Endothelial cell of umbilical vein (primary cell): Measurements from ENCODE around the gene COPS7B. TPM values are rescaled to one million over a fixed set of nuclear protein-coding genes. Genes with fewer than 3 reads are reported as not detected.

Experiments used
- BruUV-seq: library from RNA; stranded (reverse); fragments of 400-500 nt; replicated peaks from 2 replicates; lab custom pipeline; 2021; lab: Mats Ljungman, UMichigan
- CTCF ChIA-PET: fragments of 300-600, 350-600 bp; sonication (Branson Sonifier 250); formaldehyde crosslinking; loops from one replicate; lab custom pipeline; 2021; ENCODE audit warnings: antibody characterized with exemption, inconsistent platforms; lab: Charles Lee
- POLR2A ChIA-PET: fragments of 300-600, 350-600 bp; sonication (Branson Sonifier 250); formaldehyde crosslinking; loops from one replicate; lab custom pipeline; 2021; ENCODE audit warnings: antibody characterized with exemption, inconsistent platforms; lab: Charles Lee
- DNase-seq: peaks from one replicate; pipeline ENCODE4 v3.0.0-alpha.2; 2011; ENCODE audit warnings: low read depth, low spot score
- FAIRE-seq: peaks from 2 replicates; lab custom pipeline; 2011; peaks lifted over from hg19 to GRCh38; lab: Jason Lieb, UNC
- H2AFZ ChIP-seq: 2 replicates; pipeline ENCODE4 v1.6.0; 2012; ENCODE audit warnings: low read depth, low read length, control low read depth, inconsistent platforms
- H3K27ac ChIP-seq: 2 replicates; pipeline ENCODE4 v1.5.1; 2011; ENCODE audit warnings: low read depth, mild to moderate bottlenecking, control low read depth, low read length, moderate library complexity; ENCODE audit not compliant: insufficient read depth
- H3K27me3 ChIP-seq, 2 experiments: 2 replicates each; pipeline versions ENCODE4 v1.6.0 to v1.6.1; 2011; ENCODE audit warnings: low read length in 2 of 2, mixed read lengths in 1 of 2; ENCODE audit not compliant: control insufficient read depth in 2 of 2, insufficient read depth in 2 of 2
- H3K36me3 ChIP-seq, 2 experiments: 2 replicates in 1 of 2; 3 replicates in 1 of 2; pipeline ENCODE4 v1.5.1; 2011; ENCODE audit warnings: low read length in 2 of 2, mild to moderate bottlenecking in 1 of 2, moderate library complexity in 1 of 2; ENCODE audit not compliant: control insufficient read depth in 2 of 2, insufficient read depth in 2 of 2; ENCODE audit errors: extremely low read depth in 1 of 2
- H3K4me1 ChIP-seq: 3 replicates; pipeline ENCODE4 v1.5.1; 2011; ENCODE audit warnings: mild to moderate bottlenecking, low read length; ENCODE audit not compliant: control insufficient read depth, insufficient read depth; ENCODE audit errors: extremely low read depth
- H3K4me2 ChIP-seq: 2 replicates; pipeline ENCODE4 v1.6.1; 2011; ENCODE audit warnings: low read length, control low read depth, mixed read lengths; ENCODE audit not compliant: insufficient read depth
- H3K4me3 ChIP-seq, 3 experiments: fragments of 200-600 bp in 1 of 3; sonication (generic), shearing (Covaris generic) in 1 of 3; replicated peaks in 1 of 3; 2 replicates each; pipeline ENCODE4 v1.5.1; 2011 to 2016; ENCODE audit warnings: control low read depth in 3 of 3, low read length in 3 of 3, mild to moderate bottlenecking in 2 of 3, inconsistent platforms in 1 of 3, low read depth in 1 of 3, moderate library complexity in 1 of 3; ENCODE audit not compliant: insufficient read depth in 1 of 3
- H3K79me2 ChIP-seq: 2 replicates; pipeline ENCODE4 v1.6.0; 2012; ENCODE audit warnings: low read length, inconsistent platforms; ENCODE audit not compliant: control insufficient read depth, insufficient read depth
- H3K9ac ChIP-seq: replicated peaks from 2 replicates; pipeline ENCODE3; 2011; ENCODE audit warnings: low read length, control low read depth; ENCODE audit not compliant: insufficient read depth; ENCODE audit errors: extremely low read depth
- H3K9me1 ChIP-seq: replicated peaks from 3 replicates; pipeline ENCODE4 v1.6.0; 2011; ENCODE audit warnings: mild to moderate bottlenecking, low read length; ENCODE audit not compliant: control insufficient read depth, insufficient read depth; ENCODE audit errors: extremely low read depth
- H3K9me3 ChIP-seq: replicated peaks from 2 replicates; pipeline ENCODE4 v1.5.1; 2012; ENCODE audit warnings: low read length, inconsistent platforms; ENCODE audit not compliant: control insufficient read depth, insufficient read depth
- H4K20me1 ChIP-seq: replicated peaks from 2 replicates; pipeline ENCODE3; 2011; ENCODE audit warnings: mild to moderate bottlenecking, low read length; ENCODE audit not compliant: control insufficient read depth, insufficient read depth; ENCODE audit errors: extremely low read depth
- CTCF ChIP-seq, 2 donors: IDR thresholded peaks; 1 replicate in 1 of 2; 2 replicates in 1 of 2; pipeline ENCODE4 v1.5.1; 2011; ENCODE audit warnings: low read length in 2 of 2, mild to moderate bottlenecking in 2 of 2, moderate library complexity in 2 of 2, control low read depth in 1 of 2, inconsistent platforms in 1 of 2, low read depth in 1 of 2; ENCODE audit not compliant: insufficient read depth in 1 of 2; ENCODE audit errors: extremely low read depth in 1 of 2
- EZH2 ChIP-seq: IDR thresholded peaks from 2 replicates; pipeline ENCODE4 v1.6.1; 2012; ENCODE audit warnings: borderline replicate concordance, low read depth, mild to moderate bottlenecking, moderate library complexity, low read length, inconsistent platforms; ENCODE audit not compliant: severe bottlenecking
- FOS ChIP-seq: IDR thresholded peaks from 2 replicates; pipeline ENCODE4 v1.6.1; 2011; ENCODE audit warnings: mild to moderate bottlenecking, low read length, moderate library complexity, borderline replicate concordance; ENCODE audit not compliant: insufficient read depth
- GATA2 ChIP-seq: IDR thresholded peaks from 2 replicates; pipeline ENCODE4 v1.7.0; 2011; ENCODE audit warnings: low read depth, mild to moderate bottlenecking, moderate library complexity, mixed read lengths, low read length; ENCODE audit not compliant: insufficient read length, insufficient read depth
- JUN ChIP-seq: IDR thresholded peaks from 2 replicates; pipeline ENCODE4 v1.6.1; 2011; ENCODE audit warnings: borderline replicate concordance, low read depth; ENCODE audit not compliant: insufficient read length, insufficient read depth
- MAX ChIP-seq: IDR thresholded peaks from 2 replicates; pipeline ENCODE4 v1.6.1; 2011; ENCODE audit not compliant: insufficient read depth, insufficient read length
- MYC ChIP-seq: IDR thresholded peaks from one replicate; pipeline ENCODE4 v1.6.1; 2011; ENCODE audit warnings: mild to moderate bottlenecking, low read depth, low read length
- POLR2A ChIP-seq: IDR thresholded peaks from 2 replicates; pipeline ENCODE4 v1.6.1; 2012; ENCODE audit warnings: low read depth, mild to moderate bottlenecking, control low read depth, low read length
- POLR2AphosphoS5 ChIP-seq: IDR thresholded peaks from 2 replicates; pipeline ENCODE4 v1.6.1; 2012; ENCODE audit warnings: low read depth, mild to moderate bottlenecking, control low read depth, low read length, moderate library complexity; ENCODE audit not compliant: insufficient read depth
- dilution Hi-C: fragments of 300-500 bp; cut with MboI; formaldehyde crosslinking; loops from one replicate; pipeline ENCODE4 v1.15.0; 2019; ENCODE audit warnings: low sequenced_read_pairs; ENCODE audit not compliant: extremely low pct_ligation_motif_present
- intact Hi-C: fragments of 100-400 bp; cut with micrococcal nuclease; formaldehyde crosslinking; loops from one replicate; pipeline ENCODE4 v1.10.0; 2022
- polyA plus RNA-seq, 4 experiments: library from polyadenylated mRNA; depleted of rRNA in 3 of 4; stranded (reverse) in 3 of 4; unstranded in 1 of 4; fragments of >200 nt; gene quantifications; 2 replicates each; pipeline versions ENCODE4 v1.2.1 to v1.2.3, GENCODE V29; 2011 to 2012; ENCODE audit warnings: missing spikeins in 1 of 4
- total RNA-seq: library from RNA; stranded (reverse); gene quantifications from 2 replicates; pipeline ENCODE4 v1.2.3, GENCODE V29; 2021

Gene COPS7B
- total and polyA plus RNA-seq, 2 donors (not counting 3 experiments of a cell fraction or from before 2014, with no cell fraction given), result 50.3 to 59.2 TPM

- H3K9me3 ChIP-seq, result no peaks in the 10 kb centered on the region
Measured at GRCh38 chr2:231795525-231796327, 9.5 kb downstream of the COPS7B start.

More at GRCh38 chr2:231795525-231796327, 9.5 kb downstream of the COPS7B start:
- ChIA-PET POLR2A (no interaction called here), CTCF (interaction anchor here (0.5 to 1.8 kb wide), 12 partner anchors 10 to 233 kb away, joined by 3 to 11 read pairs (median 3); partner anchors contain the start of gene COPS7B)
- peaks cover 23% of the 10 kb centered on the region for H3K79me2 ChIP-seq
- DNase-seq, result peak; percentile 89
- no peak overlapping the region for H3K4me3 ChIP-seq
- no peak for TF ChIP-seq GATA2
- TF ChIP-seq POLR2A, result no peak
- TF ChIP-seq JUN, result no peak
- TF ChIP-seq POLR2AphosphoS5, result no peak
- TF ChIP-seq MYC, result no peak
- TF ChIP-seq EZH2, result no peak
- no peak for TF ChIP-seq MAX
- TF ChIP-seq CTCF (IDR thresholded peaks at IDR 0.05; ENCODE audit: extremely low read depth in 1 of 2, insufficient read depth in 1 of 2, low read depth in 1 of 2, low read length in 2 of 2), result peak; percentile 41 to 53
- no peak for TF ChIP-seq FOS
- BruUV-seq, result no TSS peak
- no peaks in the 10 kb centered on the region for H3K27me3 ChIP-seq
- H3K4me1 ChIP-seq, result no peaks in the 10 kb centered on the region
- no peaks in the 10 kb centered on the region for H4K20me1 ChIP-seq
- dilution Hi-C loops, result no loop called here
- H3K4me2 ChIP-seq, result no peak overlapping the region
- no peak overlapping the region for H3K27ac ChIP-seq
- H3K36me3 ChIP-seq, result peaks cover 21 to 22% of the 10 kb centered on the region in 2 experiments
- no peak overlapping the region for H3K9ac ChIP-seq
- FAIRE-seq, result peak; percentile 92
- H2AFZ ChIP-seq, result no peak overlapping the region
- no peaks in the 10 kb centered on the region for H3K9me1 ChIP-seq
- intact Hi-C loops, result no loop called here
